ENCODE measurements around the gene MEGF10. TPM values are rescaled to one million over a fixed set of nuclear protein-coding genes. Genes with fewer than 3 reads are reported as not detected.

MEGF10 gene
- total and polyA plus RNA-seq, 2 donors (not counting 1 experiment from before 2014, with no cell fraction given) = not detected

GRCh38 chr5:127298656-127299055, 8.1 kb downstream of the MEGF10 start:
- intact Hi-C loops (cut with micrococcal nuclease) = no loop called here
- H3K4me3 Mint-ChIP-seq = no peak overlapping the region
- ATAC-seq (ENCODE audit: low read depth) = no peak
- ChIA-PET POLR2A (no interaction called here), CTCF (no interaction called here)
- Histone ChIP-seq H3K27ac (ENCODE audit: low read length in 2 of 2) (no peak overlapping the region), H3K4me3 (ENCODE audit: control extremely low read depth in 1 of 5, extremely low read depth in 1 of 5, insufficient read depth in 1 of 5, low read depth in 2 of 5, low read length in 4 of 5) (no peak overlapping the region), H3K4me2 (replicated peaks; ENCODE audit: low read depth, low read length, poor library complexity, severe bottlenecking) (no peak overlapping the region), H2AFZ (ENCODE audit: insufficient read depth, low read depth, low read length, poor library complexity, severe bottlenecking) (no peak overlapping the region), H3K9me3 (ENCODE audit: control extremely low read depth in 1 of 3, control insufficient read depth in 2 of 3, insufficient read depth in 1 of 3, low read length in 2 of 3) (no peaks in the 10 kb centered on the region), H3K4me1 (ENCODE audit: control insufficient read depth in 2 of 2, insufficient read depth in 2 of 2, low read length in 2 of 2) (no peaks in the 10 kb centered on the region), H3K9ac (ENCODE audit: low read length) (no peak overlapping the region), H3K36me3 (replicated peaks in 1 of 2; ENCODE audit: control extremely low read depth in 1 of 2, control insufficient read depth in 1 of 2, extremely low read depth in 1 of 2, insufficient read depth in 2 of 2, low read length in 1 of 2) (no peaks in the 10 kb centered on the region), H4K20me1 (ENCODE audit: control insufficient read depth, insufficient read depth, low read length, poor library complexity, severe bottlenecking) (no peaks in the 10 kb centered on the region), H3K27me3 (replicated peaks in 1 of 4; ENCODE audit: control extremely low read depth in 1 of 4, control insufficient read depth in 3 of 4, insufficient read depth in 4 of 4, low read length in 3 of 4) (peaks cover 0 to 9% (median 0%) of the 10 kb centered on the region in 4 experiments), H3K79me2 (ENCODE audit: control insufficient read depth, insufficient read depth, low read length) (no peaks in the 10 kb centered on the region)
- TF ChIP-seq CTCF (IDR thresholded peaks at IDR 0.05) (no peak), EZH2 (IDR thresholded peaks at IDR 0.05; ENCODE audit: borderline replicate concordance, insufficient read depth, low read depth, low read length, poor library complexity, severe bottlenecking) (no peak)
- no peak overlapping the region for H3K27ac Mint-ChIP-seq
- H3K27me3 Mint-ChIP-seq = peaks cover 39% of the 10 kb centered on the region
- 78% methylated on average over 3 of the region's 5 CpGs for whole genome bisulfite sequencing (ENCODE audit: insufficient coverage)
- no peak for DNase-seq
- H3K4me1 Mint-ChIP-seq = no peaks in the 10 kb centered on the region
- H3K9me3 Mint-ChIP-seq (ENCODE audit: insufficient read depth) = no peaks in the 10 kb centered on the region

GRCh38 chr5:127299678-127300077, 9.1 kb downstream of the MEGF10 start:
- TF ChIP-seq EZH2 (IDR thresholded peaks at IDR 0.05; ENCODE audit: borderline replicate concordance, insufficient read depth, low read depth, low read length, poor library complexity, severe bottlenecking) (no peak), CTCF (IDR thresholded peaks at IDR 0.05) (no peak)
- Mint-ChIP-seq H3K27ac (no peak overlapping the region), H3K9me3 (ENCODE audit: insufficient read depth) (no peaks in the 10 kb centered on the region), H3K4me1 (no peaks in the 10 kb centered on the region), H3K27me3 (peaks cover 31% of the 10 kb centered on the region), H3K4me3 (no peak overlapping the region)
- H3K27ac ChIP-seq (ENCODE audit: low read length in 2 of 2) = no peak overlapping the region
- ChIA-PET POLR2A (no interaction called here), CTCF (no interaction called here)
- no peak overlapping the region for H3K9ac ChIP-seq (ENCODE audit: low read length)
- ATAC-seq (ENCODE audit: low read depth) (no peak), DNase-seq (no peak)
- WGBS (ENCODE audit: insufficient coverage) = 56% methylated on average over 1 of the region's 2 CpGs
- H4K20me1 ChIP-seq (ENCODE audit: control insufficient read depth, insufficient read depth, low read length, poor library complexity, severe bottlenecking) = no peaks in the 10 kb centered on the region
- peaks cover 0 to 3% (median 0%) of the 10 kb centered on the region in 4 experiments for H3K27me3 ChIP-seq (replicated peaks in 1 of 4; ENCODE audit: control extremely low read depth in 1 of 4, control insufficient read depth in 3 of 4, insufficient read depth in 4 of 4, low read length in 3 of 4)
- intact Hi-C loops (cut with micrococcal nuclease) = no loop called here
- no peak overlapping the region for H3K4me3 ChIP-seq (ENCODE audit: control extremely low read depth in 1 of 5, extremely low read depth in 1 of 5, insufficient read depth in 1 of 5, low read depth in 2 of 5, low read length in 4 of 5)
- no peaks in the 10 kb centered on the region for H3K4me1 ChIP-seq (ENCODE audit: control insufficient read depth in 2 of 2, insufficient read depth in 2 of 2, low read length in 2 of 2)
- H3K4me2 ChIP-seq (replicated peaks; ENCODE audit: low read depth, low read length, poor library complexity, severe bottlenecking) = no peak overlapping the region
- H3K9me3 ChIP-seq (ENCODE audit: control extremely low read depth in 1 of 3, control insufficient read depth in 2 of 3, insufficient read depth in 1 of 3, low read length in 2 of 3) = no peaks in the 10 kb centered on the region
- no peak overlapping the region for H2AFZ ChIP-seq (ENCODE audit: insufficient read depth, low read depth, low read length, poor library complexity, severe bottlenecking)
- H3K79me2 ChIP-seq (ENCODE audit: control insufficient read depth, insufficient read depth, low read length) = no peaks in the 10 kb centered on the region
- no peaks in the 10 kb centered on the region for H3K36me3 ChIP-seq (replicated peaks in 1 of 2; ENCODE audit: control extremely low read depth in 1 of 2, control insufficient read depth in 1 of 2, extremely low read depth in 1 of 2, insufficient read depth in 2 of 2, low read length in 1 of 2)
